ENCODE measurements around the gene PGS1. TPM values are rescaled to one million over a fixed set of nuclear protein-coding genes. Genes with fewer than 3 reads are reported as not detected.

Gene PGS1
- polyA plus RNA-seq, 3 donors, result 46.3 to 58.6 (median 56.4) TPM

DNA sequence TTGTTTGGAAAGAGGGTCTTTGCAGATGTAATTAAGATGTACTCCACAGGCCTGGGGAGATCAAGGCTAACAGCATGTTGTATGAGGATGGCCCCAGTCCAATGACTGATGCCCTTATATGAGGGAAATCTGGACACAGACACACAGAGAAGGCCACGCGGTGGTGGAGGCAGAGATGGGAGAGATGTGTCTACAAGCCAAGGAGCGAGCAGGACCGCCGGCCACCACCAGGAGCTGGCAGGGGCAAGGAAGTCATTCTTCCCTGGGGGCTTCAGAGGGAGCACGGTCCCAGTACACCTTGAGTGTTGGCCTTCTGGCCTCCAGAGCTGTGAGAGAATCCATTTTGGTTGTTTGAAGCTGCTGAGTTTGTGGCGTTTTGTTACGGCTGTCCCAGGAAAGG lies 33.3 kb upstream of the PGS1 start:
- DNase-seq, result no peak

DNA sequence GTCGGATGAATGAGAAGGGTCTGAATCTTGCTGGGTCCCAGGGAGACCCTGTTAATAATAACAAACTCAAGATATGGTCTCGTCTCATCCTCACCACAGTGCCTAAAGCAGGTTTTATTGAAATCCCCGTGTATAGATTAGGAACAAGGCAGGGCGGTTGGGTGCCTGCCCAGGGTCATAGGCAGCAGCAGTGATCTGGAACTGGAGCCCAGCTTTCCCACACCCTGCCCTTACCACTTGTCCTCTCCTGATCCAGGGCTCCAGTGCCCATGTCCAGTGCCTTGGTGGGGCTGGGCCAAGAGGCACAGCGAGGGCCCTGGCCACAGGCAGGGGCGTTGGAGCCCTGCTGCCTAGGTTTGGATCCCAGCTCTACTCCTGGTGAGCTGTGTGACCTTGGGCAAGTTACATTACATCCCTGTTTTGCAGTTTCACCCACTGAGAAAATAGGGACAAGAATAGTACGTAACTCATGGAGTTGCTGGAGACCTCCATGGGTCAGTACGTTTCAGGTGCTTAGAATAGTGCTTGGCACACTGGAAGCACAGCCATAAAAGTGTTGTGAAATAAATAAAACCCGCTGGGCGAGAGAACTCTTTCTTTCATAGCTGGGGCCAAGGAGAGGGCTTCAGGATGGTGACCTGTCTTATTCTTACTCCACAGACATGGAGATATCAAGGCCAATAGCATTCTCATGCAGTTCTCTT lies 32.5 kb upstream of the PGS1 start:
- no peak for DNase-seq

DNA sequence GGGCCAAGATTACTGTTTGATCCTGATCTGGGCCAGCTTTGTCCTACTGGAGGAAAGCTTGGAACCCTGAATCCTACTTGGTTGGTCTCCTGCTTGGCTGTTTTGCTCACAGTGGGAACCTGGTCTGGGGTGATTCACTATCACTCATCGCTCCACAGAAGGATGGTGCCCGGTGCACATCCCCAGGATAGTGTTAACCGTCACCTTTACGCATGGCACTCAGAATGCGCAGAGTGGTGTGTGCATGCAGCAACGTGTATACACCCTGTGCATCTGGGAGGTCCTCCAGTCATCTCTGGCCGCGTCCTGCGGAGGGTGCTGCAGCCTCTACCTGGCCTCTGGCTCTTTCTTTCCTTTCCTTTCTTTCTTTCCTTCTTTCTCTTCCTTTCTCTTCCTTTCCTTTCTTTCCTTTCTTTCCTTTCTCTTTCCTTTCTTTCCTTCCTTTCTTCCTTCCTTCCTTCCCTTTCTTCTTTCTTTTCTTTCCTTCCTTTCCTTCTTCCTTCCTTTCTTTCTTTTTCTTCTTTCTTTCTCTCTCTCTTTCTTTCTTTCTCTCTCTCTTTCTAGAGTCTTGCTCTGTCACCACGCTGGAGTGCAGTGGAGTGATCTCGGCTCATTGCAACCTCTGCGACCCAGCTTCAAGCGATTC lies 31.7 kb upstream of the PGS1 start:
- DNase-seq, result no peak

DNA sequence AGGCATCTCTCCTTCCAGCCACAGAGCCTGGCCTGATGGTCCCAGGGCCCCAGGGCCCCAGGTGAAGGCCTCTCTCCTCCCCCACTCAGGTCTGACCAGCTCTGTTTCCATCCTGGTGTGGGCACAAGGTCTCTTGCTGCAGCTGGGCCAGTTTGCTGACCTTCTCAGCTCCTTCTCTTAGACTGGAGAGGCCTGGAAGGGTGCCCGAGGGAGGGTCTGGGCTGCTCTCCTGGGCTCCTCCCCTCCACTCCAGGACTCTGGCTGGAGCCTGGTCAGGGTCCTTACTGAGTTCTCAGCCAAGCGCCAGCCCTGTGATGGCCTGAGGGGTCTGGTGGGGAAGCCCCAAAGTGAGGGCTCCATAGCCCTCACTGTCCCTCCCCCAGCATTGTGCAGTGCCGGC lies 31.0 kb upstream of the PGS1 start:
- no peak for DNase-seq

DNA sequence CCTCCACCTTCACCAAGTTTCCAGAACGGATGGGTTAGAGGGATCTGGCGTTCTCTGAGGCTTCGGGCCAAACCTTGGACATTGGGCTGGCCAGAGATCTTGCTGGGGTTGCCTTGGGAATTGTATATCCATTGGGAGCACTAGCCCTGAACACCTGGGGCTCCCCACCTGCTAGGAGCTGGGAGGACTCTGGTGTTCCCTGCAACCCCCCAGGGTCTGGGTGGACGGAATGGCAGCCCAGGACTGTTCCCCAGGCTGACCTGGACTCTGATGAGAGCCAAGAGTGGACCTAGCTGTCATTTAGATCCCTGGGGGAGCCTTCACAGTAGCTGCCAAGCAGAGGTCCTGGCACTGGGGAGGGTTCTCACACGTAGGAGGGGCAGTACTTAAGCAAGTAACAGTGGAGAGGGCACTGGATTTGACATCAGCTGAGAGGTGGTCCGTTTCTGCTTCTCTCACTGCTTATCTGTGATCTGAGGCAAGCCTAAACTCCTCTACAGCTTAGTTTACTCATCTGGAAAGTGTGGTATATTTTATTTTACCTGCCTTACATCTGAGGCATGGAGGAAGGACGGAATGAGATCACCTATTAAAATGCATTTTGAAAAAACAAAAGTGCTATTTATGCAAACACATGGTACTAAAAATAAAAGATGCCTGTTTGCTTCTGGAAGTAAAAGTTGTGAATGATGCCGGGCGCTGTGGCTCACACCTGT lies 30.2 kb upstream of the PGS1 start:
- no peak for DNase-seq

DNA sequence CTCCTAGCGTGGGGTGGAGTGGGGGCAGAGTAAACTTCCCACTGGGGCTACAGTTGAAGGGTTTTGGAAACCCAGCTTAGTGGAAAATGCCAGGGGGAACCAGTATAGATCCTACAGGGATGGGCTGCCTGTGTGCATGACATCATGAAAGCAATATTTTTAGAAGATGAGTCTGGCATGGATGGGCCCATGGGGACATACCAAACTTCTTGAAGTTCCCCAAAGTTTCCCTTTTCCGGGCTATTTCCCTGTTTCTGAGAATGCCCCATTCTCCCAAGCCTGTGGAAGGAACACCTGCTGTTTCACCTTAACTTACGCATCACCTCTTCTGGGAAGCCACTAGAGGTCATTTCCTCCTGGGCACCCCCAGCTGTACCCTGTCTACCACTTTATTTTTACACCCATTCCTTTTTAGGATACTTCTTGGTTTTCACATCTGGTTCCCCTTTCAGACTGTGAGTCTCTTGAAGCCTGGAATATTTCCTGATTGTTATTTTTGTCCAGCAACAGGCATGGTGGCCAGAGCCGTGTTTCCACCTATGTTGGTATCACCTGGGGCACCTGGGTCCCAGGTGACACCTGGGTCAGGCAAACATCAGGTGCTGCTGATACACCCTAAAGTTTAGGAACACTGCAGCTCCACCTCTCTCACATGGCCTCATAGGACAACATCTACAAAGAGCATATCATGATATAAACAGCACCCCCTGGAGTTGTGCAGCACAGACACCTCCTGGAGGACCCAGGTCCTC lies 28.4 kb upstream of the PGS1 start:
- no peak for DNase-seq

DNA sequence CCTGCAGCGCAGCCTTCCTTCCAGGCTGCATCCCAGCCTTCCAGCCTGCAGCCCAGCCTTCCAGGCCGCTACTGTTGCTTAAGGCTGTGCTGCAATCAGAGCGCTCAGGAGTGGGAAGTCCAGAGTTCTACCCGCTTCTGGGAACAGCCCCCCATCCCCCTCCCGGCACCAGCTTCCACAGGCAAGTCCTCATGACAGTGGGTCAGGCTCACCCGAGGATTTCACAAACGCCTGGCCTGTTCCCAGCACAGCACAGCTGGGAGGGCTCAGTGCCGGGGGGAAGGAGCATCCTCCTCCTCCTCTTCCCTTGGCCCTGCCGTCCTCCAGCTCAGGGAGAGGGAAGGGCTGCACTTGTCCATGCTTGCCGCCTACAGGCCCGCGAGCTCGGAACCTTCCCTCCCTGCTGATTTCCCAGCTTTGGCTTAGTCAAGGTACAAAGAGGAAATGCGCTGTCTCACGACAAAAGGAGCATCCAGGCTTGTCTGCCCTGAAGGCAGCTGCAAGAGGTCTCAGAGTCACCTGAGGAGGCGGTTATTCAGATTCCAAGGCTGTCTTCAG lies 26.9 kb upstream of the PGS1 start:
- DNase-seq, result no peak

DNA sequence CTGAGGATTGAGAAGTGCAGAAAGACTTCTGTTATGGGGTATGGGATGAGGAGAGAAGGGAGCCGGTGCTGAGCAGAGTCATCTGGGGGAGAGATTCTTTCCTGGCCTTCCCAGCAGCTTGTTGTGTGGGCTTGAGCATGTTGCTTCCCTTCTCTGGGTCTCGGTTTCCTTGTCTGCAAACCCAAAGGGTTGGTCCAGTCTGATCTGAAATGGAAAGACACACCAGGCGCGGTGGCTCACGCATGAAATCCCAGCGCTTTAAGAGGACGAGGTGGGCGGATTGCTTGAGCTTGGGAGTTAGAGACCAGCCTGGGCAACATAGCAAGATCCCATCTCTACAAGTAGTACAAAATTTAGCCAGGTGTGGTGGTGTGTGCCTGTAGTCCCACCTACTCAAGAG lies 24.6 kb upstream of the PGS1 start:
- no peak for DNase-seq

DNA sequence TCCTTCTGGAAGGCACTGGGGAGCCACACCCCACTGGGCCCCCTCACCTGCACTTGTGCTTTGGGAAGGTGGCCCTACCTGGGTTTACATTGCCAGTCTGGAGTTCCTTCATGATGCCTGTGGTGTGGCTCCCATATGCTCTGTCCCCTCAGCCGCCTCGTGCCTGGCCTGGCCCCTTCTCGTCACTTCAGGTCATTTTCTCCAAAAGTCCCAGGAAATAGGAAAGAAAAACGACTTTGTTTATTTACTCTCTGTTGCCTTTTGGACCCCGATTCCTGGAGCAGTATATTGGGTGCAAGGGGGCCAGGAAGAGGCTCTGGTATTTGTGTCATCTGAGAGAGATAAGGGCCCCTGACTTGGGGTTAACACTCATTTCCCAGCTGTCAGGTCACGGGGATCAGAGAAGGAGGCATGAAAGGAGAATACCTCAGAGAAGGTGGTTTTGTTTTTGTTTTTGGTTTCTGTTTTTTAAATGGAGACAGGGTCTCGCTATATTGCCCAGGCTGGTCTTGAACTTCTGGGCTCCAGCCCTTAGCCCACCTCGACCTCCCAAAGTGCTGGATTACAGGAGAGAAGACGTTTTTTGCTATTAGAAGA lies 23.3 kb upstream of the PGS1 start:
- no peak for DNase-seq

DNA sequence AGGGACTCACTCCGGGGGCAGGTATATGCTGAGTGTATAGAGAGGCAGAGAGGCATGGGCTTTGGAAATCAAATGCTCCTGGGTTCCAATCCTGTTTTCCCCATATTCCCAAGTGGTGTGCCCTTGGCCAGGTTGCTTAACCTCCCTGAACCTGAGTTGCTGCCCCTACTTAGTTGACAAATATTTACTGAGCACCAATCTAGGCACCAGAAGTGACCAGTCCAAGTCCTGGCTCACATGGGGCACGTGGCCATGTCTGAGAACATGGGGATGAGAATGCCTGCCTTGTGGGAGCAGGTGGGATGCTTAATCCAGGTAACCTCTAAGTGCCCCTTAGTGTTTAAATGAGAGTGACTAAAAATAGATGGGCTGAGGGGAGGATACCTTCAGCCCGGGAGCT lies 22.7 kb upstream of the PGS1 start:
- no peak for DNase-seq

DNA sequence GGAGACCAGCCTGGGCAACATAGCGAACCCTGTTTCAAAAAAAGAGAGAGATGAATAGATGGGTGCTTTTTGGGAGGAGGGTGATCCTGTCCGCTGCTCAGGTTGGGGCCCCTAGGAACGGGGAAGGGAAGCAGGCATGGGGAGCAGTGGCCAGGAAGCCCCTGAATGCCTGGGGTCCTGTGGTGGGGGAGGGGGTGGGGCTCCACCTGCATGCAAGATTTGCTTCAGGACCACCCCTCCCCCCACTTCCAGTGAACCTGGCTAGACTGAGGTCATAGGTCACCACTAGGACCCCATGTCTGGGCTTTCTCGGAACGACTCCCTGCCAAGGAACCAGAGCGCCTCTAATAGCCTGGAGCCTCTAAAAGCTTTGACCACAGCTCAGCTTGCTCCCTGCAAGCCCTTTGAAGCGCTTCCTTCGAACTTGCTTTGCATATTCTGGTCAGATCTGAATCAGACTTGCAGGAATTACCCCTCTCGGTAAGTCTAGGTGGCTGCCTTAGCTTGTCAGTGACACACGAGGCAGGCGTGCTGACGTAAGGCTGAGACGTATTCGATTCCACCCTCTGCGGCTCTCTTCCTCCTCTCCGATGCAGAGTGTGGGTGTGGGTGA lies 22.2 kb upstream of the PGS1 start:
- no peak for DNase-seq

DNA sequence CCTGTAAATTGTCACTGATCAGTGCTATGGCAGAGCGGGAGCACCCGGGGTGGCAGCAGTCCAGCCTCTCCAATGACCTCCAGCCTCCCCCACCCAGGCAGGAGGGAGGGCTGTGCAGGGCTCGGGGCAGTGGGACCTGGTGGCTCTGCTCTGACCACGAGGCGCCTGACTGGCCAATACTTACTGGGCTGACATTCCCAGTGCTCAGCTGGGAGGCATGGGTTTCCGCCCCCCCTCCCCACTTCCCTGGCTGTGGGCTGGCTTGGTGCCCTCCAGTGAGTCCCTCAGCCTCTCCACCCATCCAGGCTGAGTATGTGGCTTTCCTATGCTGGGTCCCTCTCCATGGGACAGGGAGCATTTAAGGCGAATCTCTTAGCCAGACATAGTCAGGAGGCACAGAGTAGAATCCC lies 21.3 kb upstream of the PGS1 start:
- DNase-seq, result no peak

DNA sequence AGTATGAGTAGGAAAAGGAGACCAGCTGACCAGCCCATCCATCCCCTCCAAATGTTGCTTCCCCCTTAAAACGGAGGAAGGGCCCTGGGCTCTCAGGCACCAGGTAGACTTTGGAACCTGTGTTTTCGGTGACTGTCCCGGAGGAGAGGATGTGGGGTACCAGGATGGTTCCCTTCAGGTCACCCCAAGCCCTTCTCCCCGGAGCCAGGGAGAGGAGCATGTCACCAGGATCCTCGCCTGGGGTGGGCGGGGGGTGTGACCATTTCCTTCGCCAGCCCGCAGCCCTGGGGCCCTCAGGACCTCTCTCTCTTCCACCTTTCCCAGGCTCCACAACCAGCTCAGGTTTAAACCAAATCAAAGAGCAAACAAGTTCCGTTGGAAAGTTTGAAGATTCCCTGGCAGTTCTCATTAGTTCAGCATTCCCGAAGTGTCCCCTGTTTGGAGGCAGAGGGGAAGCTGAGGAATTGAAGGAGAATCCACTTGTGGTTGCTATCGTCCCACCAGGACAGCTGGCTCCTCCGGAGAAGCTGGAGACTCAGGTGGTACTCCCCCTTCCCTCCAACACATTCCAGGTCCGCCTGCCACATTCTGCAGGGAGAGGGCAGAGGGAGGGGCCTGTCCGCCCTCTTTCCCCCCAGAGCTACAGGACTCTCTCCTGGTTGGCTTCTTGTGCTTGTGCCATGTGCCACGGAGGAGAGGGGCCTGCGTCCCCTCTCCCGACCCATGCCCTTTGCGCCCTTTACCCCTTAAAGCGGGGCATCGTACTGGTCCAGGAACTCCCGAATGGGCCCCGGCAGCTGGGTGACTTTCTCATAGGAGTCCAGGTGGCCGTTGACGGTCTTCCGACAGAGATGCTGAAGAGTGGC lies 20.5 kb upstream of the PGS1 start:
- DNase-seq, result no peak

DNA sequence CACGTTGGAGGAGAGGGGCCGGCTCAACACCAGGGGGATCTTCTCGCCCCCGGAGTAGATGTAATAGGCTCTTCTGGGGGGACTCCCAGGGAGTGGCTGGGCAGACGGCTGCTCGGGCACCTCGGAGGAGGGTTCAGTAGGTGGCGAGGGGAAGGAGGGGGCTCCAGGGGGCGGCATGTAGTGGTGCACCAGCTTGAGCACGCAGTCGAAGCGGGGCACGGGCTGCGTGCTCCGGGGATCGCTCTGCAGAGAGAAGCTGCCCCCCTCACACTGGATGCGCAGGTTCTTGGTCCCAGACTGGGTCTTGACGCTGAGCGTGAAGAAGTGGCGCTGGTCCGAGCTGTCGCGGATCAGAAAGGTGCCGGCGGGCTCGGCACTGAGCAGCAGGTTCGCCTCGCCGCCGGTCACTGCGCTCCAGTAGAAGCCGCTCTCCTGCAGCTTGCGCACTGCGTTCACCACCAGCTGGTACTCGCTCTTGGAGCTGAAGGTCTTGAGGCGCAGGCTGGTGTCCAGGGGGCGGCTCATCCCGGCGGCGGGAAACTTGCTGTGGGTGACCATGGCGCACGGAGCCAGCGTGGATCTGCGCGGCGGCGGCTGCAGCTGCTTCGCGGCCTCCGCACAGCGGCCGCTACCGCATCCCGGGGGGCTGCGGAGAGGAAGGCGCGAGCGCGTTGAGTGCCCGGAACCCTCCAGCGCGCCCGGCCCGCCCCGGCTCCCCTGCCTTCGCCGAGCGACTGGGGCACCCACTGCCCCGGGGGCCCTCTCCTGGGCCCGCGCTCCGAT lies 19.7 kb upstream of the PGS1 start:
- DNase-seq, result no peak

DNA sequence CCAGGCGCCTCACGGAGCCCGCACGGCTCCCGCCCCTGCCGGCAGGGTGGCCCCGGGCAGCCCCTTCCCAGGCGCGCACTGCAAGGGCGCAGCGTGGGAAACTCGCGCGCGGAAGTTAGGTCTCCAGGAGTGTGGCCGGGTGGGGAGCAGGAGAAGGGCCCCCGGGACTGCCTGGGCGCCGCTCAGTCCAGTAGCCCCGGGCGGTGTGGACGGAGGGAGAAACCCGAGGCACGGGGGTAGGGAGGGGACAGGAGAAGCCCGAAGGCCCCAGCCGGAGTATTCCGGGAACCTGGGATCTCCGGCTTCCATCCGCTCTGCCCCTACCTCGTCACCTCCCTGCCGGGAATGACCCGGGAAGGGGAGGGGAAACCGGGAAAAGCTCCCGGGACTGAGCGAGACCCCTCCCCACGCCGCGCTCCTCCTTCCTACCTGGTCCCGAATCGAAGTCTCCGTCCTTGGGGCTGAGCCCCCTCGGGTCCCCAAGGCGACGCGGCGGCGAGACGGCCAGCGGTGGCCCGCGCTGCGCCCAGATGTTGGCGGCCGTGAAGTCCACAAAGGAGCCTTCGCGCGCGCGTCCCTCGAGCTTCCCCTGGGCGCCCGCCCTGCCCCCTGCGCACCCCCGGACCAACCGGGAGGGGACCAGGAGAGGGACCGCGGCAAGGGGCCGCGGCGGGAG lies 19.0 kb upstream of the PGS1 start:
- no peak for DNase-seq

DNA sequence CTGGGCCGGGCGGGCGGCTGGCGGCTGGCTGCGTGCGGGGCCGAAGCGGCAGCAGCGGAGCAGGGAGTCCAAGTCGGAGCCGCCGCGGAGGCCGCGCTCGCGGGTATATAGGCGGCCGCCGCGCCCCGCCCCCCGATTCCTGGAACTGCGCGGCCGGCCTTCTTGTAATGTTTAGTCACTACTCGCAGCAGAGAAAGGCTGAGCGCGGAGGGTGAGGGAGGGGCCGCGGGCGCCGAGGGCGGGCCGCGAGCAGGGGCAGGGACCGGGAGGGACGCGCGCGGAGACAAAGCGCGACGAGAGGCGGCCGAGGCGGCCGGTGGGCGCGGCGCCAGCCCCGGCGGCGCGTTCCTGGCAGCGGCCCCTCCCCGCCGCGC lies 18.5 kb upstream of the PGS1 start, which contains the start of gene SOCS3:
Gene SOCS3 (minus strand): TSS at position 81 of the 374 bp plus-strand sequence. CDS start 982 bp downstream, outside the sequence.
- peak; percentile 96 for DNase-seq

DNA sequence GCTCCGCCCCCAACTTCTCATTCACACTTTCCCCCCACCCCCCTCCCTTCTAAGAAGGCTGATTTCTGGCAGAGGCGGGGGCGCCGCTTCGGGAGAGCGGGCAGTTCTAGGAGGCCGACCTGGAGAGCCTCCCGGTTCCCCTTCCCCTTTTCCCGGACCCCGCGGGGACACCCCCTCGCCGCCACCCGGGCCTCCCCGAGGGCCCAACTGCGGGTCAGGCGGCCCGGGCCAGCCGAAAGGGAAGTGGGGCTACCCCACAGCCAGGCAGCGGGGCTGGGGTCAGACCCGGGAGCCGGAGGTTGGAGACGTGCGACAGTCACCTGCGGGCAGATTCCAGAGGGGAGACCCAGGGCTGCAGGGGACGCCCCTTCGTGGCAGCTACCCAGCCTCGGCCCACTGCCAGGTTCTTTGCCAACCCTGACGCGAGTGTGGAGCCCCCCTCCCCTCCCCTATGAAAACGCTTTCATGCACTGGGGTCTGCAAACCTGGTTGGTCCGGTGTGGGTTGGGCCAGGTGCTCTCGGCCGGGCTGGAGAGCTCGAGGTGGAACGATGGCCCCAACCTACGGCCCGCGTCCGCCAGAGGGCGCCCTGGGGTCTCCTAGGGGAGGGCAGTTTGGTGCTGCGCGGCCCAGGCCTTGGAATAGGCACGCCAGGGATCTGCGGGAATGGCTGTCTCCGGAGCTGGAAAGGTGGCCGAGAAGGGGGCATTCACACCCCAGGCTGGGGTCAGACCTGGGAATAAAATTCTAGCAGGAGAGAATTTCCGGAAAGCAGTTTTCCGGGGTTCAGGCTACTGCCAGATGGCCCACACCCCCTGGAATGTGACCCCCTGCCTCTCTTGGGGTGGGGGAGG lies 17.9 kb upstream of the PGS1 start:
- peak; percentile 88 for DNase-seq

DNA sequence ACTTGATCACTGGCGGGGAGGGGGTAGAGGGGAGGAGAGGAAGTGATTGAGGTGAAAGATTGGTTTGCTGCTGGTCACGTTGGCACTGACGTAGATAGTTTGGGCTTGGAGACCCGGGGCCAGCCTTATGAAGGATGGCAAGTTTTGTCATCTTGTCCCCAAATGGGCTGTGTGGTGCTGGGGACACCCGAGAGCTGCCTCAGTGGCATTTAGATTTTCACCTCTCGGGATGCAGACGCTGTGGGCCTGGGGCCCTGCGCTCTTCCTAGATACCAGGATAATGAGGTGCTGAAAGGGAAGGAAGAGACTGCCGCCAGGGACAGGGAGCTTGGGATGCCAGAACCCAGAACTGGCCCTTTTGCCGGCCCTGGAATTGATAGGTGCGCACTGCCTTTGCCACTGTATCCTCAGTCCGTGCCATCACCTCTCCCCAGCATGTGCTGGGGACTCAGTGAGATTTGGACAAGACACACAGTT lies 17.2 kb upstream of the PGS1 start:
- no peak for DNase-seq
